Measurements from ENCODE around the gene FCHSD2. TPM values are rescaled to one million over a fixed set of nuclear protein-coding genes. Genes with fewer than 3 reads are reported as not detected.

Gene FCHSD2
- total and polyA plus RNA-seq, 2 of the 8 experiments (the other 6 are each of a cell fraction or from before 2014, with no cell fraction given), result 4.1 to 7.8 TPM

DNA sequence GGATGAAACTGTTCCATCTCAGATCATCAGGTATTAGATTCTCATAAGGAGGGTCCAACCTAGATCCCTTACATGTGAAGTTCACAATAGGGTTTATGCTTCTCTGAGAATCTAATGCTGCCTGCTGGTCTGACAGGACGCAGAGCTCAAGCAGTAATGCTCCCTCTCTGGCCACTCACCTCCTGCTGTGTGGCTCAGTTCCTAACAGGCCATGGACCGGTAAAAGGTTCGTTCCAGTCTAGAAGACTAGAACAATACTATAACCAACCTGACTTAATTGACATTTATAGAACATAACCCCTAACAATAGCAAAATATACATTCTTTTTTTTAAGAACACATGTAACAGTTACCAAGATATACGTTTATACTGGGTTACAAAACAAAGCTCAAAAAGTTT, 282.1 kb downstream of the FCHSD2 start:
- POLR2A ChIA-PET (ENCODE audit: partially characterized antibody), result no interaction called here
- no peak overlapping the region for H2BK20ac ChIP-seq (ENCODE audit: low read length)
- H2AK5ac ChIP-seq (ENCODE audit: low read depth, low read length), result no peak overlapping the region
- H2BK5ac ChIP-seq (ENCODE audit: low read depth, low read length), result no peak overlapping the region
- H3K36me3 ChIP-seq (ENCODE audit: control insufficient read depth in 2 of 4, insufficient read depth in 4 of 4, low read length in 3 of 4), result no peaks in the 10 kb centered on the region
- H3K4me3 ChIP-seq (ENCODE audit: extremely low read depth in 1 of 4, insufficient read depth in 2 of 4, low read depth in 3 of 4, low read length in 4 of 4), result no peak overlapping the region
- H3K9ac ChIP-seq (replicated peaks in 1 of 4; ENCODE audit: extremely low read depth in 1 of 4, low read depth in 3 of 4, low read length in 3 of 4), result no peak overlapping the region
- no peaks in the 10 kb centered on the region for H3K23me2 ChIP-seq (ENCODE audit: low read depth, low read length)
- no peak overlapping the region for H2BK12ac ChIP-seq (ENCODE audit: low read depth, low read length)
- no peaks in the 10 kb centered on the region for H3K79me2 ChIP-seq (ENCODE audit: control insufficient read depth in 1 of 2, insufficient read depth in 2 of 2, low read length in 2 of 2)
- WGBS, 2 experiments (ENCODE audit: extremely low coverage in 1 of 2, insufficient coverage in 1 of 2, insufficient read length in 1 of 2, insufficient replicate concordance in 2 of 2, low coverage in 1 of 2, low lambda C conversion rate in 2 of 2, missing lambda C conversion rate in 1 of 2), result 88% methylated on average over 4 of the region's 4 CpGs; no CpG with 5 or more reads in 1 of the 2 experiments
- H4K5ac ChIP-seq (ENCODE audit: insufficient read length, low read depth, low read length), result no peak overlapping the region
- no peaks in the 10 kb centered on the region for H3K79me1 ChIP-seq (ENCODE audit: low read depth, low read length)
- no peak overlapping the region for H4K91ac ChIP-seq (replicated peaks; ENCODE audit: insufficient read length, low read length)
- no peak overlapping the region for H3K23ac ChIP-seq (ENCODE audit: insufficient read length)
- no peaks in the 10 kb centered on the region for H4K20me1 ChIP-seq (replicated peaks in 1 of 2; ENCODE audit: control insufficient read depth in 1 of 2, insufficient read depth in 2 of 2, low read length in 2 of 2)
- H3K27me3 ChIP-seq (replicated peaks in 1 of 4; ENCODE audit: control insufficient read depth in 3 of 4, extremely low read depth in 1 of 4, insufficient read depth in 3 of 4, low read length in 3 of 4), result no peaks in the 10 kb centered on the region
- H4K8ac ChIP-seq (ENCODE audit: extremely low read depth, insufficient read depth, low read length), result no peak overlapping the region
- H2AFZ ChIP-seq (ENCODE audit: low read length), result no peak overlapping the region
- H3K4ac ChIP-seq (replicated peaks; ENCODE audit: insufficient read length, low read depth, low read length), result no peak overlapping the region
- H3K56ac ChIP-seq (replicated peaks; ENCODE audit: insufficient read length, low read depth, low read length), result no peak overlapping the region
- DNase-seq (ENCODE audit: low read depth in 1 of 2, low spot score in 2 of 2) (no peak), FAIRE-seq (no peak)
- H2BK120ac ChIP-seq (replicated peaks; ENCODE audit: low read depth, low read length), result no peak overlapping the region
- H3K14ac ChIP-seq (ENCODE audit: insufficient read length), result no peak overlapping the region
- H2BK15ac ChIP-seq (ENCODE audit: low read length), result no peak overlapping the region
- no peak overlapping the region for H3K18ac ChIP-seq (ENCODE audit: extremely low read depth, low read length)
- H3K4me1 ChIP-seq (replicated peaks in 1 of 4; ENCODE audit: control insufficient read depth in 3 of 4, insufficient read depth in 4 of 4, low read length in 3 of 4), result no peaks in the 10 kb centered on the region
- no peaks in the 10 kb centered on the region for H3K9me3 ChIP-seq (ENCODE audit: insufficient read depth in 2 of 2, low read depth in 1 of 2, low read length in 1 of 2)
- CTCF ChIA-PET (ENCODE audit: partially characterized antibody), result interaction anchor here (0.8 to 2.6 kb wide), 9 partner anchors 10 to 319 kb away, joined by 3 to 7 read pairs (median 4); partner anchors contain the start of gene STARD10
- H3K27ac ChIP-seq (ENCODE audit: low read depth, low read length), result no peak overlapping the region
- no peak overlapping the region for H3K4me2 ChIP-seq (ENCODE audit: insufficient read depth in 1 of 2, low read depth in 2 of 2, low read length in 2 of 2)
- no peak for TF ChIP-seq KDM1A (IDR thresholded peaks at IDR 0.05; ENCODE audit: borderline replicate concordance, low read length)
- TF ChIP-seq, protein P1, sequence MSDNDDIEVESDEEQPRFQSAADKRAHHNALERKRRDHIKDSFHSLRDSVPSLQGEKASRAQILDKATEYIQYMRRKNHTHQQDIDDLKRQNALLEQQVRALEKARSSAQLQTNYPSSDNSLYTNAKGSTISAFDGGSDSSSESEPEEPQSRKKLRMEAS (IDR thresholded peaks at IDR 0.05), result no peak
- no peak for TF ChIP-seq RXRA (IDR thresholded peaks at IDR 0.05; ENCODE audit: insufficient read depth, low read depth, low read length)
- TF ChIP-seq JUN (IDR thresholded peaks at IDR 0.05; ENCODE audit: low read depth, low read length), result no peak
- TF ChIP-seq, protein P2, sequence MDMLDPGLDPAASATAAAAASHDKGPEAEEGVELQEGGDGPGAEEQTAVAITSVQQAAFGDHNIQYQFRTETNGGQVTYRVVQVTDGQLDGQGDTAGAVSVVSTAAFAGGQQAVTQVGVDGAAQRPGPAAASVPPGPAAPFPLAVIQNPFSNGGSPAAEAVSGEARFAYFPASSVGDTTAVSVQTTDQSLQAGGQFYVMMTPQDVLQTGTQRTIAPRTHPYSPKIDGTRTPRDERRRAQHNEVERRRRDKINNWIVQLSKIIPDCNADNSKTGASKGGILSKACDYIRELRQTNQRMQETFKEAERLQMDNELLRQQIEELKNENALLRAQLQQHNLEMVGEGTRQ (IDR thresholded peaks at IDR 0.05; ENCODE audit: low read length), result no peak
- TF ChIP-seq HDAC2 (IDR thresholded peaks at IDR 0.05; ENCODE audit: borderline replicate concordance in 1 of 2, low read depth in 2 of 2, low read length in 2 of 2), result no peak
- TF ChIP-seq TEAD4 (IDR thresholded peaks at IDR 0.05; ENCODE audit: low read depth, low read length), result no peak
- no peak for TF ChIP-seq TAF1 (IDR thresholded peaks at IDR 0.05; ENCODE audit: low read depth, low read length)
- TF ChIP-seq GABPA (IDR thresholded peaks at IDR 0.05; ENCODE audit: borderline replicate concordance, insufficient read depth, low read length), result no peak
- TF ChIP-seq KDM4A (IDR thresholded peaks at IDR 0.05; ENCODE audit: low read depth, low read length, severe bottlenecking), result no peak
- no peak for TF ChIP-seq TBP (IDR thresholded peaks at IDR 0.05; ENCODE audit: low read depth, low read length)
- no peak for TF ChIP-seq CTBP2 (IDR thresholded peaks at IDR 0.05; ENCODE audit: borderline replicate concordance, insufficient read depth, insufficient read length, low read length)
- TF ChIP-seq SIRT6 (IDR thresholded peaks at IDR 0.05; ENCODE audit: low read length), result no peak
